Measurements from ENCODE around the gene PKDREJ.

GRCh38 chr22:46297151-46297812, 34.1 kb upstream of the PKDREJ start:
- TF ChIP-seq CTCF (IDR thresholded peaks at IDR 0.05), result no peak
- TF ChIP-seq POLR2AphosphoS5 (IDR thresholded peaks at IDR 0.05), result no peak
